Kidney epithelial cell (primary cell): ENCODE measurements around the gene KIF5C. TPM values are rescaled to one million over a fixed set of nuclear protein-coding genes. Genes with fewer than 3 reads are reported as not detected.

Experiments
- DNase-seq: peaks from one replicate; pipeline ENCODE4 v3.0.0-alpha.2; 2010; ENCODE audit warnings: low read depth
- H3K27me3 ChIP-seq: 2 replicates; pipeline ENCODE4 v1.6.0; 2011; ENCODE audit warnings: low read length; ENCODE audit not compliant: control insufficient read depth, insufficient read depth
- H3K36me3 ChIP-seq: 2 replicates; pipeline ENCODE4 v1.5.1; 2011; ENCODE audit warnings: low read length; ENCODE audit not compliant: control insufficient read depth, insufficient read depth
- H3K4me3 ChIP-seq: 2 replicates; pipeline ENCODE4 v1.5.1; 2011; ENCODE audit warnings: low read depth, mild to moderate bottlenecking, control low read depth, low read length
- CTCF ChIP-seq: IDR thresholded peaks from 2 replicates; pipeline ENCODE4 v1.5.1; 2011; ENCODE audit warnings: mild to moderate bottlenecking, moderate library complexity, low read length, control low read depth, inconsistent platforms; ENCODE audit not compliant: insufficient read depth, poor library complexity, severe bottlenecking
- total RNA-seq: library from RNA; depleted of rRNA; stranded (reverse); fragments of >200 nt; gene quantifications from 2 replicates; pipeline ENCODE4 v1.2.3, GENCODE V29; 2015

The KIF5C gene
- total RNA-seq, 1 donor from 2014 or later: 8.7 TPM

- H3K4me3 ChIP-seq: no peak overlapping the region
- no peak for TF ChIP-seq CTCF
- DNase-seq: no peak
- no peaks in the 10 kb centered on the region for H3K27me3 ChIP-seq
- H3K36me3 ChIP-seq: no peaks in the 10 kb centered on the region
Measured at GRCh38 chr2:148967578-148967977, 92.6 kb downstream of the KIF5C start.

GRCh38 chr2:148968301-148968700 lies 93.3 kb downstream of the KIF5C start:
- no peak for DNase-seq
- TF ChIP-seq CTCF: no peak
- Histone ChIP-seq H3K27me3 (no peaks in the 10 kb centered on the region), H3K36me3 (no peaks in the 10 kb centered on the region), H3K4me3 (no peak overlapping the region)

GRCh38 chr2:148968776-148969319 lies 93.8 kb downstream of the KIF5C start:
- H3K36me3 ChIP-seq: no peaks in the 10 kb centered on the region
- DNase-seq: no peak
- H3K27me3 ChIP-seq: no peaks in the 10 kb centered on the region
- TF ChIP-seq CTCF: no peak
- H3K4me3 ChIP-seq: no peak overlapping the region

GRCh38 chr2:148969659-148970061 lies 94.6 kb downstream of the KIF5C start:
- Histone ChIP-seq H3K36me3 (no peaks in the 10 kb centered on the region), H3K27me3 (no peaks in the 10 kb centered on the region), H3K4me3 (no peak overlapping the region)
- DNase-seq: no peak
- TF ChIP-seq CTCF: no peak

GRCh38 chr2:148970385-148970784 lies 95.4 kb downstream of the KIF5C start:
- TF ChIP-seq CTCF: no peak

GRCh38 chr2:148971547-148971946 lies 96.5 kb downstream of the KIF5C start:
- H3K27me3 ChIP-seq: no peaks in the 10 kb centered on the region
- H3K36me3 ChIP-seq: no peaks in the 10 kb centered on the region
- TF ChIP-seq CTCF: no peak
- H3K4me3 ChIP-seq: no peak overlapping the region
- no peak for DNase-seq

More at GRCh38 chr2:148970385-148970784, 95.4 kb downstream of the KIF5C start:
- H3K36me3 ChIP-seq: no peaks in the 10 kb centered on the region
- no peak for DNase-seq
- no peak overlapping the region for H3K4me3 ChIP-seq
- no peaks in the 10 kb centered on the region for H3K27me3 ChIP-seq
